Measurements from ENCODE around the gene CACNA1C.

Gene CACNA1C

DNA sequence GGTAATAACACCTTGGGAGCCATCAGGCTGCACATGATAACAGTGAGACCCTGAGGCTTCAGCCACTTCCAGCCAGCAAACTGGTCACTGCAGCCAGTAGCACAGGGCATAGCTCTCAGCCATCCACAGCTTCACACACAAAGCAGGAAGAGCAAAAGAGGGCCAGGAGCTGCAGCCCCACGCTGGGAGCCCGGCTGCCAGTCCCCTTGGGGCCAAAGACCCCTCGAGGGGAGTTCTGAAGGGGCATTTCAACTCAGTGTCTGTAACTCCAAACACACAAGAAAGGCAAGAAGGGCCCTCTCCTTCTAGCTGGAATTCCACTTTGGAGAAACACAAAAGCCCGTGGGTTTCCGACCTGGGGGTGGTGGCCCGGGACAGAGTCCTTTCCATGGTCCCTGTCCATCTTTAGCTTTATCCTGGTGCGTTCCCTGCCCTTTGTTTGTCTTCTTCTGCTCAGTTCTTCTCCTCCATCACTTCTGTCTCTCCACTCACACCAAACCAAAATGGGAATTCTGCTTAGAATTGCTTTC, 590.2 kb downstream of the CACNA1C start:
- no peak for DNase-seq (ENCODE audit: low spot score)
- in situ Hi-C loops (cut with MboI; ENCODE audit: low sequenced_read_pairs, unreplicated experiment): no loop called here
- TF ChIP-seq, protein P1, sequence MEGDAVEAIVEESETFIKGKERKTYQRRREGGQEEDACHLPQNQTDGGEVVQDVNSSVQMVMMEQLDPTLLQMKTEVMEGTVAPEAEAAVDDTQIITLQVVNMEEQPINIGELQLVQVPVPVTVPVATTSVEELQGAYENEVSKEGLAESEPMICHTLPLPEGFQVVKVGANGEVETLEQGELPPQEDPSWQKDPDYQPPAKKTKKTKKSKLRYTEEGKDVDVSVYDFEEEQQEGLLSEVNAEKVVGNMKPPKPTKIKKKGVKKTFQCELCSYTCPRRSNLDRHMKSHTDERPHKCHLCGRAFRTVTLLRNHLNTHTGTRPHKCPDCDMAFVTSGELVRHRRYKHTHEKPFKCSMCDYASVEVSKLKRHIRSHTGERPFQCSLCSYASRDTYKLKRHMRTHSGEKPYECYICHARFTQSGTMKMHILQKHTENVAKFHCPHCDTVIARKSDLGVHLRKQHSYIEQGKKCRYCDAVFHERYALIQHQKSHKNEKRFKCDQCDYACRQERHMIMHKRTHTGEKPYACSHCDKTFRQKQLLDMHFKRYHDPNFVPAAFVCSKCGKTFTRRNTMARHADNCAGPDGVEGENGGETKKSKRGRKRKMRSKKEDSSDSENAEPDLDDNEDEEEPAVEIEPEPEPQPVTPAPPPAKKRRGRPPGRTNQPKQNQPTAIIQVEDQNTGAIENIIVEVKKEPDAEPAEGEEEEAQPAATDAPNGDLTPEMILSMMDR (IDR thresholded peaks at IDR 0.05; ENCODE audit: borderline replicate concordance, control extremely low read depth, extremely low read depth, insufficient read depth, missing control alignments): no peak

DNA sequence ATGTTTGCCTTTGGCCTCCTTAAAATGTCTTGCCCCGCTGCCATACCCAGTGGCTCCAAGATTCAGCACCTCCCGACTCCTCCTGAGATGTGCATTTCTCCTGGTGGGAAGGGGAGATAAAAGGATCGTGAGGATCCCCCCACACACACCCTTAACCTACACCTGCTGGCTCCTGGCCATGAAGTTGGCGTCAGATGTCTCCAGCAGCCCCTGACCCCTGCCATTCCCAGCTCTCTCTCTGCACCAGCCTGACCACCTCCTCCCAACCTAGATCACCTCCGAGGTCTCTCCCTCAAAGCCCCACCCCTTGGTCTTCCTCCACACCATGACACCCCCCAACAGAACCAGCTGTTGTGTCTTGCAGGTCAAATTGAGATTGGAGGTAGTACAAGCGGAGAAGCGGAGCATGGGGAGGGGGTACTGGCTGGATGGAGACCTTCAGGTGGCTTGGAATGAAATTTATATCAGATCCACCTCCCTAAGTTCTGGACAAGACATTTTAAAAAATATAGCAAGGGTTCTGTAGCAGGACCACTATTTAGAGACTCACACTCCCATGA, 590.9 kb downstream of the CACNA1C start:
- TF ChIP-seq, protein P1 (IDR thresholded peaks at IDR 0.05; ENCODE audit: borderline replicate concordance, control extremely low read depth, extremely low read depth, insufficient read depth, missing control alignments): no peak
- in situ Hi-C loops (cut with MboI; ENCODE audit: low sequenced_read_pairs, unreplicated experiment): no loop called here
- DNase-seq (ENCODE audit: low spot score): no peak

DNA sequence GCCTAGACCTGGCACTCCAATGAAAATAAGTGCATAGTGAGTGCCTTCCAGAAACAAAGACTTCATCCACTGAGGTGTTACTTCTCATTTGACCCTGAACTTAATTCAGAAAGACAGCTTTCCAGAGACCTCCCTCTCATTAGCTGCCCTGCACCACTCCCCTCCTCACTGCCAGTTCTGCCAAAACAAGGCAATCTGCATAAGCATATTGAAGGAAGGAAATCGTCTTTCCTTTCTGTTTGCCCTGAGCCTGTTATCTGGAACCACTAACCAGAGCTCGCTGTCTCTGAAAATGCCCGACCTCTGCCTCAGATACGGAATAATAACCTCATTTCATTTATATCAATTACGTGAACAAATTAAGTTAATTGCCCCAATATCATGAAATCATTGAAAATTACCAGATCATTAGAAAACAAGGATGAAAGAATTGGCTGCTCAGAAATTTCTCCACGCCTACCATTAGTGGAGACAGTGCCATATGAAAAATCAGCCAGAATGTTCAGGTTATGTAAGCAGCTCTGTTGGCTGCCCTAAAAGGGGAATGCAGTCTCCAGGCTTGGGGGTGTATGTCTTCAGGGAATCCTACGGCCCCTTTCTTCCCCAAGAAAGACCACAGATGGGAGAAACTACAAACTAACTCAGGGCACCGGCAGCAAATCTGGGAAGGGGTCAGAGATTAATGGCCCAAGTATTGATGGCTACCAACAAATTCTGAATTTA, 592.1 kb downstream of the CACNA1C start:
- TF ChIP-seq, protein P1 (IDR thresholded peaks at IDR 0.05; ENCODE audit: borderline replicate concordance, control extremely low read depth, extremely low read depth, insufficient read depth, missing control alignments): no peak
- in situ Hi-C loops (cut with MboI; ENCODE audit: low sequenced_read_pairs, unreplicated experiment): no loop called here
- DNase-seq (ENCODE audit: low spot score): no peak

DNA sequence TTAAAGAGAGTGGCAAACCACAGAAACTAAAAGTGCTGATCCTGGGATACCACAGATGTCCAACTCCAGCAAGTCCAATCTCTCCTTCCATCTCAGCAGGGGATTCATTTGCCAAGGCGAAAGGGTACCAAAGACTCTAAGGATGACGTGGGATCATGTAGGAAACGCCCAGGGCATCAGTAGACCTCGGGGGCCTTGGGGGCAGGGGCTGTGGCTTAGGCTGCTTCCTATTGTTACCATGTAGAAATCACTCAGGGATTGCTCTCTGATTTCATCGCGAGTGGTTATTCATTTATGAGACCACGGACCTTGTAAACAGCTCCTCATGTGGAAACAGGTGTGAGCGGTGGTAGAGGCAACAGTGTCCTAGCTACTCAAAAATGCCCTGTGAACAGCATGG, 592.7 kb downstream of the CACNA1C start:
- in situ Hi-C loops (cut with MboI; ENCODE audit: low sequenced_read_pairs, unreplicated experiment): no loop called here

DNA sequence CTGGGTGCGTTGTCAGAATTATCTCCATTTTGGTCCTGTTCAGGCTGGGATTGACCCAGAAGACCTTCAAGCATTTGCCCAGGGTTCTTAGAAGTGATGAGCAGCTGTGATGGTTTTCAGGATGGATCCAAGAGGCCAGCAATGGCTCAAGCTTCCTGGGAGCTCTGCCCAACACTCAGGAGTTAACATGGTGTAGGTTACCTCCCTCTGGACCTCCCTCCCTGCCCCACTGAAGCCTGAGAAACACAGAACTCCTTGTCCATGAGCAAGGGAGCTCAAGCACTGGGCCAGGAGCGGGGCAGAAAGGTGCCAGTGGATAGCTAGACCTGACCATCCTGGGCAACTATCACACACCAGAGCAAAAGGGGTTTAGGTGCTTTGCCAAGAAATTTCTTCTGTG, 593.6 kb downstream of the CACNA1C start:
- TF ChIP-seq, protein P1 (IDR thresholded peaks at IDR 0.05; ENCODE audit: borderline replicate concordance, control extremely low read depth, extremely low read depth, insufficient read depth, missing control alignments): no peak
- in situ Hi-C loops (cut with MboI; ENCODE audit: low sequenced_read_pairs, unreplicated experiment): no loop called here
- no peak for DNase-seq (ENCODE audit: low spot score)

More for the DNA sequence above, 592.7 kb downstream of the CACNA1C start:
- TF ChIP-seq, protein P1 (IDR thresholded peaks at IDR 0.05; ENCODE audit: borderline replicate concordance, control extremely low read depth, extremely low read depth, insufficient read depth, missing control alignments): no peak
- DNase-seq (ENCODE audit: low spot score): no peak

DNA sequence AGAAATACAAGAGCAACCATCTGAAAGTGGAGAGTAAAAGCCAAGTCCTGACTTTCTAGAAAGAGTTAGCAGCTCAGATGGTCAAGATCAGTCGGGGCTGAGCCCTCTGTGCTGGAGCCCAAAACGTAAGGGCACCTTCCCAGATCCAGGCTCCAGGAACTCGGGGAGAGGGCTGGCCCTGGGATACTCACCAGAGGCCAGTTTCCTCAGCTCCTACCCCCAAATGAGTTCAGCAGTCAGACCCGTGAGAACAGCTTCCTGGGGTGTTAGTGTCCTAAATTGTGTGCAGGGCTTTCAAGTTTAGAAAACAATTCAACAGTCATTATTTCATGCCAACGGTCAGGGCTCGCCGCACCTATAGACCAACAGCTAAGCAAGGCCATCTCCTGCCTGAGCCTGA, 594.4 kb downstream of the CACNA1C start:
- TF ChIP-seq, protein P1 (IDR thresholded peaks at IDR 0.05; ENCODE audit: borderline replicate concordance, control extremely low read depth, extremely low read depth, insufficient read depth, missing control alignments): no peak
- DNase-seq (ENCODE audit: low spot score): no peak
- in situ Hi-C loops (cut with MboI; ENCODE audit: low sequenced_read_pairs, unreplicated experiment): no loop called here
